Stimulated activated naive CD8-positive, alpha-beta T cell treated with anti-CD3 and anti-CD28 coated beads, Interleukin-15, amount 100 ng/mL, for 72 hours (primary cell): Measurements from ENCODE around the gene DOK1.

Source experiments
- ATAC-seq: fragments of 150-1000 bp; cut with Tn5 transposase; 2 replicates; pipeline ENCODE4 v1.10.0; 2021; ENCODE audit warnings: mild to moderate bottlenecking, moderate library complexity
- DNase-seq, 2 donors: peaks; one replicate each; pipeline ENCODE4 v3.0.0; 2021 to 2022
- H3K27ac Mint-ChIP-seq, 2 donors: one replicate each; pipeline ENCODE4 v1.8.0; 2022; ENCODE audit warnings: mild to moderate bottlenecking in 2 of 2, mixed read lengths in 2 of 2, moderate library complexity in 2 of 2
- H3K27me3 Mint-ChIP-seq: one replicate; pipeline ENCODE4 v1.8.0; 2022; ENCODE audit warnings: mixed read lengths
- H3K4me1 Mint-ChIP-seq: one replicate; pipeline ENCODE4 v1.8.0; 2022; ENCODE audit warnings: mild to moderate bottlenecking, mixed read lengths
- H3K4me3 Mint-ChIP-seq, 2 donors: one replicate each; pipeline ENCODE4 v1.8.0; 2022; ENCODE audit warnings: mild to moderate bottlenecking in 2 of 2, mixed read lengths in 2 of 2, moderate library complexity in 1 of 2
- H3K9me3 Mint-ChIP-seq, 2 donors: one replicate each; pipeline ENCODE4 v1.8.0; 2022; ENCODE audit warnings: mixed read lengths in 2 of 2

Gene DOK1

DNA sequence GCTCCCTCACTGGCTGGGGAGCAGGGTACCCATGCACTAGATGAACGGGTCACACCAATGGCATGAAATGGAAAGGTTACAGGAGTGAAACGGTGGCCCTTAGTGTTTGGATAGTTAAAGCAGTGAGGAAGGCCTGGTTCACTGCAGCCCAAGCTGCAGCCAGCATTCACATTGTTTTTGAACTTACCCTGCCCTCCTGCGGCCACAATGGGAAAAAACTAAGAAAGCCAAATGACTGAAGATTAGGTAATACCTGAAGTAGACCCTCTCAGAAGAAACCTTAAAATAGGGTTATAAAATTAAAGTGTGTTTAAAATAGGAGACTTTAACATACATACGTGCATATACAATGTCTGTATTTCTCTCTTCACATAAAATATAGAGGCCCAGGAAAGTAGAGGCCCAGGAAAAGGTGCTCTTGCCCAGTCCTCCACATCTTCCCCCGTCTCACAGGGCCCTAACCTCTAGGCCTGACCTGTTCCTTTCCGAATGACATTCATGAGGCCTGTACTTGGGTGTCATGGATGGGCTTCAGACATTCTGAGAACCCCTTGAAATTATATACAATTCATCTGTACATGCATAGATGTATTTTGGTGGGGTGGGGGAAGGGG is 33.3 kb downstream of the DOK1 start:
- Mint-ChIP-seq H3K27ac (no peak overlapping the region), H3K4me3 (no peak overlapping the region), H3K9me3 (no peaks in the 10 kb centered on the region), H3K27me3 (peaks cover 12% of the 10 kb centered on the region), H3K4me1 (peaks cover 29% of the 10 kb centered on the region)
- peak; percentile 85 for ATAC-seq
- DNase-seq, result peak; percentile 62 to 72

GRCh38 chr2:74588664-74589063 is 34.1 kb downstream of the DOK1 start:
- H3K4me3 Mint-ChIP-seq, result no peak overlapping the region
- no peak for DNase-seq
- no peak overlapping the region for H3K27ac Mint-ChIP-seq
- peaks cover 32% of the 10 kb centered on the region for H3K4me1 Mint-ChIP-seq
- ATAC-seq, result no peak
- peaks cover 21% of the 10 kb centered on the region for H3K27me3 Mint-ChIP-seq
- no peaks in the 10 kb centered on the region for H3K9me3 Mint-ChIP-seq

- H3K27me3 Mint-ChIP-seq, result peaks cover 45% of the 10 kb centered on the region
- ATAC-seq (no peak), DNase-seq (no peak)
- H3K4me1 Mint-ChIP-seq, result peaks cover 11% of the 10 kb centered on the region
- H3K9me3 Mint-ChIP-seq, result no peaks in the 10 kb centered on the region
- H3K27ac Mint-ChIP-seq, result peak overlapping the region in 1 of 2 donors; percentile 59
- H3K4me3 Mint-ChIP-seq, result no peak overlapping the region
These were observed 39.6 kb downstream of the DOK1 start for GRCh38 chr2:74593826-74594772.

DNA sequence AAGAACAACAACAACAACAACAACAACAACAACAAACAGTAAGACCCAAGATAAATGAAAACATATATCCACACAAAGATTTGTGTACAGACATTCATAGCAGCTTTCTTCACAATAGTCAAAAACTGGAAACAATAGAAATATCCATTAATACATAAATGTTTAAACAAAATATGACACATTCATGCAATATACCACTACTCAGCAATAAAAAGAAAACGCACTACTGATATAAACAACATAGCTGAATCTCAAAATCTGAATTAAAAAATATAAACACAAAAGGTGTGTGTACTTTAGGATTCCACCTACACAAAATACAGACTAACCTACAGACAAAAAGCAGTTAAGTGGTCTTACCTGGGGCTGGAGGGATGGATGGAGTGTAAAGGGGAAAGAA is 42.1 kb downstream of the DOK1 start:
- no peak overlapping the region for H3K27ac Mint-ChIP-seq
- no peak overlapping the region for H3K4me3 Mint-ChIP-seq
- DNase-seq (no peak), ATAC-seq (no peak)
- H3K4me1 Mint-ChIP-seq, result peaks cover 11% of the 10 kb centered on the region
- H3K9me3 Mint-ChIP-seq, result no peaks in the 10 kb centered on the region
- H3K27me3 Mint-ChIP-seq, result peaks cover 45% of the 10 kb centered on the region

- H3K4me3 Mint-ChIP-seq, result no peak overlapping the region
- peaks cover 51% of the 10 kb centered on the region for H3K27me3 Mint-ChIP-seq
- no peak overlapping the region for H3K27ac Mint-ChIP-seq
- no peaks in the 10 kb centered on the region for H3K9me3 Mint-ChIP-seq
- DNase-seq (no peak), ATAC-seq (no peak)
- H3K4me1 Mint-ChIP-seq, result peaks cover 11% of the 10 kb centered on the region
These were observed 42.9 kb downstream of the DOK1 start for GRCh38 chr2:74597410-74597809.

DNA sequence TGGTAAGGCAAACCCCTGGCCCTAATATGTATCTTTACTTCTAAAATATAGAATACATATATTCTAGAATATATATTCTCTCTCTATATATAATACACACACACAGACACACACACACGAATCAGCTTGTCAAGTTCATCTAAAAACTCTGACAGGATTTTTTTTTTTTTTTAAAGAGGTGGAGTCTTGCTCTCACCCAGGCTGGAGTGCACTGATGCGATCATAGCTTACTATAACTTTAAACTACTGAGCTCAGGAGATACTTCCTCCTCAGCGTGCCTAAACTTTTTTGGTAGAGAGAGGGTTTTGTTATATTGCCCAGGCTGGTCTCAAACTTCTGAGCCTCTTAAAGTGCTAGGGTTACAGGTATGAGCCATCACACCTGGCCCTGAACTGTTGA is 45.2 kb downstream of the DOK1 start:
- Mint-ChIP-seq H3K4me1 (peaks cover 7% of the 10 kb centered on the region), H3K27me3 (peaks cover 50% of the 10 kb centered on the region), H3K9me3 (no peaks in the 10 kb centered on the region), H3K4me3 (no peak overlapping the region), H3K27ac (no peak overlapping the region)
- DNase-seq (no peak), ATAC-seq (no peak)

- Mint-ChIP-seq H3K27me3 (peaks cover 37% of the 10 kb centered on the region), H3K4me3 (no peak overlapping the region), H3K4me1 (peaks cover 7% of the 10 kb centered on the region), H3K27ac (no peak overlapping the region), H3K9me3 (no peaks in the 10 kb centered on the region)
- DNase-seq, result no peak
- ATAC-seq, result peak; percentile 85
These were observed 48.2 kb downstream of the DOK1 start for GRCh38 chr2:74602586-74603281.

- peaks cover 37% of the 10 kb centered on the region for H3K27me3 Mint-ChIP-seq
- H3K9me3 Mint-ChIP-seq, result no peaks in the 10 kb centered on the region
- peaks cover 7% of the 10 kb centered on the region for H3K4me1 Mint-ChIP-seq
- ATAC-seq, result peak; percentile 71
- no peak overlapping the region for H3K27ac Mint-ChIP-seq
- H3K4me3 Mint-ChIP-seq, result no peak overlapping the region
- no peak for DNase-seq
These were observed 48.9 kb downstream of the DOK1 start for GRCh38 chr2:74603282-74604000.

DNA sequence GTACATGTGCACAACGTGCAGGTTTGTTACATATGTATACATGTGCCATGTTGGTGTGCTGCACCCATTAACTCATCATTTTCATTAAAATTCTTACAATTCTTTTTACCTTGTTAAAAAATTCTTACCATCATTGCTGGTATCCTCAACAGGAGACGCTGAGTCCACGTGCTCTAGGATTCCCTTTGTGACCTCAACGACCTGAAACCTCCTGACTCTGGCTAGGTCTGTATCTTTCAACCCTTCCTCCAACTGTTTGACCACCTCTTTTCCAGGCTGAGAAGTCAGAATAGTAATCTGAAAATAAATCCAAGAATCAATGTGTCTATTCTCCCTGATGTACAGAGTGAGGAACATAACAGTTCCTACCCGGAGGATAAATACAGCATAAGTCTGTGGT is 52.4 kb downstream of the DOK1 start:
- H3K27me3 Mint-ChIP-seq, result peaks cover 53% of the 10 kb centered on the region
- no peak overlapping the region for H3K27ac Mint-ChIP-seq
- ATAC-seq (no peak), DNase-seq (no peak)
- peaks cover 7% of the 10 kb centered on the region for H3K4me1 Mint-ChIP-seq
- H3K4me3 Mint-ChIP-seq, result no peak overlapping the region
- no peaks in the 10 kb centered on the region for H3K9me3 Mint-ChIP-seq
